ENCODE data around the gene BMP7.
"Not testable (repeated sequence)": the region's sequence is repeated elsewhere in the genome, so short reads cannot be mapped to it uniquely, and the experiment has no call there.

Gene BMP7

DNA sequence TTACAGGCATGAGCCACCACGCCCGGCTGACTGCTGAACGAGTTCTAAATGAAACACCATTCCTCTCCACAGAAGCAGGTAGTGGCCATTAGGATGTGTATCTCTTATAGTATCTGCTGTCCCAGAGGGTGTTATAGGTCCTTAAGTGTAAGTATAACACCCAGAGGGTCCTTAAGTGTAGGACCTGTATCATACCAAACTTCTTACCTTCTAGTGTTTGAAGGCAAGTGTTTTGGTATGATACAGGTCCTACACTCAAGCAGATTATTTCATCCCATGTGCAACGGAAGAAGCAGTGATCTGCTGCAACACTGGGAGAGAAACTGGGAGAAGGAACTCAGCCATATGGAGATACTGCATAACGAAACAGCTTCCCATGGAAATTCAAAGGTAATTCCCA lies 17.4 kb downstream of the BMP7 start:
- DNase-seq (ENCODE audit: low spot score) = no peak

DNA sequence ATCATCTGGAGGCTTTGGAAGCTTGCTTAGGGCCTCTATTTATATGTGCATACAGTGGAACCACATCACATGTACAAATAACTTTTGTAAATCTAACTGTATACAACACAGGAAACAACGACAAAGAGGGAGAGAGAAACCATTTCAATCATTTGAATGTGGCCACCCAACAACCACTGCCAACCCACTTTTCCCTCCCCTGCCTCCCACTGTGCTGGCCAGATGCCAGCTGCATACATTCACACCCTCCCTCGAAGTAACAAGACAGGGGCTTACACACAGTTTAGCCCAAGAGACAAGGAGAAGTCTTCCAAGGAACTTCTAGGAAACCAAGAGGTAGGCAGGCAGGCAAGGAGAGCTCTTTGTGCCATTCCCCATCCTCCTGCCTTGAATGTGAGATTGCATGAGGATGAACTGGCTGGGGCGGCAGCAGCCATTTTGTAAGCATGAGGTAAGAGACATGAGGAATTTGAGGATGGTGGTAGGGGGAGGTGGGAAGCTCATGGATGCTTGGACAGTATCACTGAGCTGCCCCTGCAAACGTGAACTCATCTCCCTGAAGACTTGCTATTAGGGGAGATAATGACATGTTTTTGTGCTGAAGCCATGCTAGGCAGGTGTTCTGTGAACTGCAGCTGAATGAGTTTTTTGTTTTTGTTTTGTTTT lies 18.2 kb downstream of the BMP7 start:
- no peak for DNase-seq (ENCODE audit: low spot score)

DNA sequence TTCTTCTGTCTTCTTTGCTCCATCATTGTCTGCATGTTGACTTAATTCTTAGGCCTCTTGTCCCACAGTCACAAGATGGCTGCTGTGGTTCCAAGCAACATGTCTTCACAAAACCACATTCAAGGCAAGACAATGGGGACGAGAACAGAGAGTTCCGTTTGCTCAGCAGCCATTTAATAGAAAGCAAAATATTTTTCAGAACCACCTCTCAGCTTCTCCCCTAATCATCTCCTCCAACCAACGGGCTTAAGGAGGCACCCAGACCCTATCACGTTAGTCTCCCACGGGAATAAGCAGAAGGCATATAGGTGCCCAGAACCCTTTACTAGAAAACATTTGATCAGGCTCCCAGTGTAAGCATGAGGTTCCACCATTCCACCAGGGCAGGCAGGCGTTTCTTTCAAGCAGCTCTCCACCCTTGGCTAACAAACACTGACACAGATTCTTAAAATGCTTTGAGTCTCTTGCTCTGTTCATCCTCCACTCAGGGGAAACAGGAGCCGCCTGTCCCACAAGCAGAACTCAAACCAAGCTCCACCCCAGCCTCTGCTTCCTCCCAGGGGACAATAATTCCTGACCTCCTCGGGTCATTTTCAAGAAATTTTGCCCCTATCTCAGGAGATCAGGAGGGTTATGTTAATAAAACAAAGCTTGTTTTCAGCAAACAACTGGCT lies 19.0 kb downstream of the BMP7 start:
- no peak for DNase-seq (ENCODE audit: low spot score)

DNA sequence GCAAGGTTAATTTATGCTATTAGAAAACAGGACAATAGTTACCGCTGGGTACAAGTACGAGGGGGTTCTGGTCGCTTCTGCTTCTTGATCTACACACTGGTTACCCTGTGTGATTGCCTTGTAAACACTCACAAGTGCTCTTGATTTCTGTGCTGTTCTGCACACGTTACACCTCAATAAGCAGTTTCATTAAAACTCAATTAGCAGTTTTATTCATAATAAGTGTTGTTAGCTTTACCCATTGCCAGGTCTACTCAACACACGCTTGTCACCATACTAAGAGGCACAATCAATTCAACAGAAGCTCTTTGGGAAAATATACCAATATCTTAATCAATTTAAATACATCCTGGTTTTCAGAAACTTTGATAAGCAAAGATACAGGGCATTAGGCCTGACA lies 20.4 kb downstream of the BMP7 start:
- DNase-seq (ENCODE audit: low spot score) = no peak

- no peak for DNase-seq (ENCODE audit: low spot score)
These were observed 21.7 kb downstream of the BMP7 start for GRCh38 chr20:57244627-57245214.

DNA sequence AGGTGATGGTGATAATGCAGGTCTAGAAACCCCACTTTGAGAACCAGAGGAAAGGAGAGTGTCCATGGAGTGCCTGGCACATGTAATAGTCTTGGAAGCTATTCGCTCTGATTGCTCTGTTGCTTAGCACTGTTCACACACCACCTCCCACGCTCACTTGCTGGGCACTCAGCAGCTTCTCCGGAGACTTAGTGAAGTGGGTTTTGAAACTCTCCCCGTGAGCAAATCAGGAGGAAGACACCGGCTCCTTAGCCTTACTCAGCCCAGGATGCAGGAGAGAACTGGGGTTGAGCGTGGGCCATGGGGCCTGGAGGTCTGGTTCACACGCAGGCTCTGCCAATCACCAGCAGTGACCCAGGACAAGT lies 22.2 kb downstream of the BMP7 start:
- no peak for DNase-seq (ENCODE audit: low spot score)

DNA sequence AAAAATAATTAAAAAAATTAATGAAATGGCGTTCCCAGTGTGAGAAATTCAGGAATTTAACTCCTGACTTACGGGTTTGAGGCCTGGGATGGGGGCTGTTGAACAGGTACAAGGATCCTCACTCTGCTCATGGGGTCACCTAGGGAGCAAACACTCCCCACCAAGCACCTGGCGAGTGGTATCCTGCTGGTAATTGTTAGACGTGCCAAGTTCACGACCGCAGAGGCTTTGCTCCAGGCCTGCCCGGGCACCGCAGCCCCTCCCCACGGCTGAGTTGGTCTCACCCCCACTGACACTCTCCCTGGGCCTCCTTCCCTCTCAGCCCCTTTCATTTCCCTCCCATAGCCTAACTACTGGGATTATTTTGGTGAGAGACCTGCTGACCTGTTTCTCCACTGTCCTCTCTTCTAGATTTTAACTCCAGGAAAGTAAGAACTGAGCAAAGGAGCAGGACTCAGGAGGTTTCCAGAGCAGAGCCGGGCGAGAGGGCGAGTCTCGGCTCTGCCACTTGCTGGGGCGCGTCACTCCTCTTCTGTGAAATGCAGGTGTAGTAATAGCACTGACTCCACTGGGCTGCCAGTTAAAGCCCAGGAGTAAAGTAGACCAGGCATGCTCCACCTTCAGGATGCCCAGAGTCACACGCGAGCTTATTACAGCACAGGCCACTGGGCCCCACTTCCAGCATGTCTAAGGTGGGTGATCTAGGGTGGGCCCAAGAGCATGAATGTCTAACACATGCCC lies 22.8 kb downstream of the BMP7 start:
- DNase-seq (ENCODE audit: low spot score) = no peak

GRCh38 chr20:57242414-57242813 lies 24.0 kb downstream of the BMP7 start:
- DNase-seq (ENCODE audit: low spot score) = no peak

DNA sequence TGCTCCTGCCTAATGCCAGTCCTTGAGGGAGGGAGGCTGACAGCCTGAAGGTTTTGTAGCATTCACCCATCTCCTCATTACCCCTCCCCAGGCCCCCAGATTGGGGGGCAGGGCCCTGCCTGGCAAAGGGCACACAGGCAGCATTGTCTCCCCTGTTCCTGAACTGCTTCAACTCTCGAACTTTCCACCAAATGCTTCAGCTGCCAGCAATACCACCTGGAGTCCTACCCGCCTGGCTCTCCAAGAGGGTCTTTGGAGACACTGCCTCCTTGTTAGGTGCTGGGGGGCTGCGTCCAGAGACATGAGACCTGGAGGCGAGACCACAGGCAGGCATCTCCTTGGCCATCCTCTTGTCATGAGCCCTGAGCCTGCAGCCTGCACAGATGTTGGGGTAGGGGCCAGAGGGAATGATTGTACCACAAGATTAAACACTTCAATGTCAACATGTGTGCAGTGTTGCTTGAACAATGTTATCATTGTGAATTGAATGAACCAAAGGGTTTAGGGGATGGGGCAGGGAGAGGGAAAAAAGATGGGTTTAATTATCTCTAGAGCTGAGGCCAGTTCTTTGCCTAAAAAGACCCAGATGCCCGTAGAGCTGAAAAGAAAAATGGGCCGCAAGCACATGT lies 25.0 kb downstream of the BMP7 start:
- no peak for DNase-seq (ENCODE audit: low spot score)

DNA sequence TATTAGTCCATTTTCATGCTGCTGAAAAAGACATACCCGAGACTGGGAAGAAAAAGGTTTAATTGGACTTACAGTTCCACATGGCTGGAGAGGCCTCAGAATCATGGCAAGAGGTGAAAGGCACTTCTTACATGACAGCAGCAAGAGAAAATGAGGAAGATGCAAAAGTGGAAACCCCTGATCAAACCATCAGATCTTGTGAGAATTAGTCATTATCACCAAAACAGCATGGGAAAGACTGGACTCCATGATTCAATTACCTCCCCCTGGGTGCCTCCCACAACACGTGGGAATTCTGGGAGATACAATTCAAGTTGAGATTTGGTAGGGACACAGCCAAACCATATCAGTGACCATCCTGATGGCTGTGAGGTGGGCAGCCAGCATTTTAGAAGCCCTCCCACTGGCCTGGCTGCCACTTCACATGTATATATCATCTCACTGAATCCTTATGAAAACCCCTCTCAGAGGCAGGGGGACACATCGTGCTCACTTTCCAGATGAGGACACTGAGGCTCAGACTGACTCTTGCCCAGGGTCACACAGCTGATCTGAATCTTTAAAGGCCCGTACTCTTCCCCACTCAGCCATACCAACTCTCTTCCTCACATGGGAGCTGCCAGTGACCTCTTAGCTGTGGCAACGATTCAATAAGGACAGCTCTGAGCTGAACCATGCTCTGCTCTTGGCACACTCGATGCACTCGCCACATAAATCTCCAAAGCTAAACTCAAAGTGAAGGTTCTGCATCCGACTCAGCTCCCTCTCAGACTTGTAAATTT lies 25.7 kb downstream of the BMP7 start:
- no peak for DNase-seq (ENCODE audit: low spot score)

- DNase-seq (ENCODE audit: low spot score) = not testable (repeated sequence)
These were observed 26.7 kb downstream of the BMP7 start for GRCh38 chr20:57239725-57240124.

GRCh38 chr20:57239324-57239723 lies 27.1 kb downstream of the BMP7 start:
- not testable (repeated sequence) for DNase-seq (ENCODE audit: low spot score)

DNA sequence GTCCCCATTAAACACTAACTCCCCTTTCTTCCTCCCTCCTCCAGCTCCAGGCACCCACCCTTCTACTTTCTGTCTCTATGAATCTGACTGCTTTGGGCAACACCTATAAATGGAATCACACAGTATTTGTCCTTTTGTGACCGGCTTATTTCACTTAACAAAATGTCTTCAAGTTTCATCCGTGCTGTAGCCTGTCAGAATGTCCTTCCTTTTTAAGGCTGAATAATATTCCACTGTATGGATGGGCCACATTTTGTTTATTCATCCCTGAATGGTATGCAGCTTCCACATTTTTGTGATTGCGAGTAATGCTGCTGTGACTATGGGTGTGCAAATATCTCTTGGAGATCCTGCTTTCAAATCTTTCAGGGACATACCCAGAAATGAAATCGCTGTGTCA lies 28.4 kb downstream of the BMP7 start:
- no peak for DNase-seq (ENCODE audit: low spot score)

- DNase-seq (ENCODE audit: low spot score) = no peak
These were observed 28.9 kb downstream of the BMP7 start for GRCh38 chr20:57237585-57237953.

DNA sequence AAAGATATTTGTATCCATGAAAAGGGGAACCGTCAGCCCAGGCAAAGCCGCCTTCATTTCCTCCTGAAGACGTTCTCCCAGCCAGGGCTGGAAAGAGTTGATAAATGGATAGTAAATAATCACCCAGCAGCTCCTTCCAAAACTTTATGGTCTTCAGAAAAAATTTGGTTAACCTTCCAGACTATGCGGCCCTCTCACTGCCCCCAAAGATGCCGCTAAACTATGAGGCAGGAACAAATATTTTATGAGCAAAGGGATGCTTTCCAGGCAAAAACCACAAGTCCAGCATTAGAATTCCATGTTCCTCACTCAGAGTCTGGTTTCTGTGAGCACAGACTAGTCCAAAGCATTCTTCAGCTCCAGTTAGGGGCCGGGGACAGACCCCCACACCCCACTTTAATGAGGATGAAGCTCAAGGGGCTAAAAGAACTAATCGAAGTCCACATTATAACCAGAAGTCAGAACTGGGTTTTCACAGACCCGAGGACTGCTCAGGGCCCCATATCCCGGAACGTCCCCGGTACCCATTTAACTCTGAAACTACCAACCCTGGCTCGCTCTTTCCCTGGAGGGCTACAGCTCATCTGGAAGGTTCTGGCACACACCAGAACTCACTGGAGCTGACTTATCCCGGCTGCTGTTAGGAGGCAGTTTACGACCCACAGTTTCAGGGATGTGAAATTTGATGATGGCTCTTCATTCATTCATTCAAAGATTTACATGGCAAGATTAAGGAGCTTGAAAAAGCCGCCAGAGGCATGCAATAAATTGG lies 29.4 kb downstream of the BMP7 start:
- DNase-seq (ENCODE audit: low spot score) = peak; percentile 25

DNA sequence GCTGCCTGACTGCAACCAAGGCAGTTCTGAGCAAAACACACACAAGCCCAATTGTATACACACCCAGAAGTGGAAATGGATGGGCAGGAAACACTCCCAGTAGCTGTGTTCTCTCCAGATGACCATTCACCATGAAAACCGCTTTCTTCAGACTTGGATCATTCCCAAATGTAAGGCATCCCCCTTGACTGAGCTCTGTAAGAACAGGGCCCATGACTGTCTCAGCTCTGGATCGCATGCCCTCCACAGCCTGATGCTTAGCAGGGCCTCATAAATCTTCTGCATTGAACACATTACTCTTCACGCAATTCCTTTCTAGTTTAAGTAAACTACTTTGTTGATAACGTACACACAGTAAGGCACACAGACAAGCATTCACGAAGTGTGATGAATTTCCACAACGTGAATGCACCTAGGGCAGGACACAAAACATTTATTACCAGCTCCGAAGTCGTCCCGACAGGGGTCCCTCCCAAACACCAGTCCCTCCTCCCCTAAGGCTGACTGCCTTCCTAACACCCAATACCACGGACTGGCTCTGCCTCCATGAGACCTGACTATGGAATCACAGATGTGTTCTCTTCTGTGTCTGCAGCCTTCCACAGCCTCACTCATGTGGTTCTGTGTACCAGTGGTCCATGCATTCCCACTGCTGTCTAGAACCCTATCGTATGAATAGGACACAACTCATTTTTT lies 31.7 kb downstream of the BMP7 start:
- DNase-seq (ENCODE audit: low spot score) = no peak

- no peak for DNase-seq (ENCODE audit: low spot score)
These were observed 34.5 kb downstream of the BMP7 start for GRCh38 chr20:57231951-57232428.

DNA sequence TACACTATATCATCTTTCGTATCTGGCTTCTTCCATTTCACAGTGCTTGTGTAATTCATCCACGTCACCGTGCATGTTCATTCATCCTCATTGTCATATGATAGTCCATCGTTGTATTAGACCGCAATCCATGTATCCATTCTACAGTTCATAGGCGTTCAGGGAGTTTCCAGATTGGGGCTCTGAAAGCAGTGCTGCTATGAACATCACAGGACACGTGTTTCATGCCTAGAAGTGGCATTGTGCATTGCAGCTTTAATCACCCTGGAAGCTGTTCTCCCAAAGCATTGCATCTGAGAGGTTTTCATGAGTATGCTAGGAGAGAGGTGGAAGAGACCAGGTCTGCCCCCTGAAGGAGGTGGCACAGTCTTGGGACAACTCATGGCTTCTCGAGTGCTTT lies 35.3 kb downstream of the BMP7 start:
- no peak for DNase-seq (ENCODE audit: low spot score)

GRCh38 chr20:57230247-57230646 lies 36.2 kb downstream of the BMP7 start:
- no peak for DNase-seq (ENCODE audit: low spot score)

DNA sequence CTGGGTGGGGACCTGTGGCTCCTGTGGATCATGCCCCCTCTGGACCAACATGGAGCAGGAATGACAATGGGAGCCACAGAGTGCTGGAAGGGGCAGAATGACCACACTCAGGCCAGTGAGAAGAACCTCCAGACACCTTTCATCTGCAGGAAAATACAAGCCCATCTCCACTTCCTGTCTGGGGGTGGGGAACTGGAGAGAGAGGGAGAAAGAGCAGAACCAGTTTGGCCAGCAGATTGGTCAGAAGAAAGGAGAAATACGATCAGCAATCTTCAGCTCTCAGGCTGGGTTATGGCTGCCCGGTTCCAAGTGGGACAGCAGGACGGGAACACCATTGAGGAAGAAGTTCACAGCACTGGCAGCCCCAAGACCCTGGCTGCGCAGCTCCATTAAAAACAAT lies 37.0 kb downstream of the BMP7 start:
- DNase-seq (ENCODE audit: low spot score) = no peak
